ENCODE data around the gene CFAP54. TPM values are rescaled to one million over a fixed set of nuclear protein-coding genes. Genes with fewer than 3 reads are reported as not detected.

The CFAP54 gene
- total and polyA plus RNA-seq, 12 donors: 0.08 to 1.00 (median 0.33) TPM; not detected in 2

DNA sequence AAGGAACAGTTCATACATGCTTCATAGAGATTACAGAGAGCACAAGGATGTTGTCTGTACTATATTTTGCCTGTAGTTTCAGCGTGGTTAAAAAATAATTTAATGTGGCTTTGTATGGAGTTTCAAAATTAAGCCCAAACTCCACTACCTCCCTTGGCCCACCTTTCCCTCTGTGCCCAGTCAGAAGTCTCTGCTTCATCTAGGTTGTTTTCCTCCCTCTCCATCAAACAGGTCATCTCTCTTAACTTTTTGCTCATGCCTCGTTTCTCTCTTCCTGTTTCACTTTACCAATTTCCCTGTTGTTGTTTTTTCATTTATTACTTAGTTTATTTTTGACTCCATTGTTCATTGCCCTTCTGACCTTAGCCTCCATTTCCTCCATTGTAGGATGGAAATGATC lies 322.8 kb downstream of the CFAP54 start:
- Histone ChIP-seq H3K27ac (no peak overlapping the region), H3K4me3 (no peak overlapping the region), H3K36me3 (replicated peaks in 1 of 2) (no peaks in the 10 kb centered on the region), H3K27me3 (no peaks in the 10 kb centered on the region), H3K4me1 (replicated peaks in 1 of 2) (no peaks in the 10 kb centered on the region), H3K9me3 (replicated peaks in 1 of 3) (no peaks in the 10 kb centered on the region)
- DNase-seq: no peak
- 37 to 50% (median 42%) methylated on average over 2 of the region's 2 CpGs for WGBS, 4 donors
- TF ChIP-seq POLR2A (IDR thresholded peaks at IDR 0.05): no peak
- TF ChIP-seq, protein P1, sequence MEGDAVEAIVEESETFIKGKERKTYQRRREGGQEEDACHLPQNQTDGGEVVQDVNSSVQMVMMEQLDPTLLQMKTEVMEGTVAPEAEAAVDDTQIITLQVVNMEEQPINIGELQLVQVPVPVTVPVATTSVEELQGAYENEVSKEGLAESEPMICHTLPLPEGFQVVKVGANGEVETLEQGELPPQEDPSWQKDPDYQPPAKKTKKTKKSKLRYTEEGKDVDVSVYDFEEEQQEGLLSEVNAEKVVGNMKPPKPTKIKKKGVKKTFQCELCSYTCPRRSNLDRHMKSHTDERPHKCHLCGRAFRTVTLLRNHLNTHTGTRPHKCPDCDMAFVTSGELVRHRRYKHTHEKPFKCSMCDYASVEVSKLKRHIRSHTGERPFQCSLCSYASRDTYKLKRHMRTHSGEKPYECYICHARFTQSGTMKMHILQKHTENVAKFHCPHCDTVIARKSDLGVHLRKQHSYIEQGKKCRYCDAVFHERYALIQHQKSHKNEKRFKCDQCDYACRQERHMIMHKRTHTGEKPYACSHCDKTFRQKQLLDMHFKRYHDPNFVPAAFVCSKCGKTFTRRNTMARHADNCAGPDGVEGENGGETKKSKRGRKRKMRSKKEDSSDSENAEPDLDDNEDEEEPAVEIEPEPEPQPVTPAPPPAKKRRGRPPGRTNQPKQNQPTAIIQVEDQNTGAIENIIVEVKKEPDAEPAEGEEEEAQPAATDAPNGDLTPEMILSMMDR (IDR thresholded peaks at IDR 0.05): no peak
- intact Hi-C loops (cut with DNase I): no loop called here

- WGBS, 4 donors: 64 to 80% (median 70%) methylated on average over 2 of the region's 2 CpGs
- Histone ChIP-seq H3K4me1 (replicated peaks in 1 of 2) (no peaks in the 10 kb centered on the region), H3K27me3 (no peaks in the 10 kb centered on the region), H3K36me3 (replicated peaks in 1 of 2) (no peaks in the 10 kb centered on the region), H3K4me3 (no peak overlapping the region), H3K9me3 (replicated peaks in 1 of 3) (no peaks in the 10 kb centered on the region), H3K27ac (no peak overlapping the region)
- no peak for DNase-seq
- TF ChIP-seq, protein P1 (IDR thresholded peaks at IDR 0.05): no peak
- no peak for TF ChIP-seq POLR2A (IDR thresholded peaks at IDR 0.05)
- intact Hi-C loops (cut with DNase I): no loop called here
Measured at GRCh38 chr12:96814200-96814599, 324.8 kb downstream of the CFAP54 start.

- TF ChIP-seq POLR2A (IDR thresholded peaks at IDR 0.05): no peak
- TF ChIP-seq, protein P1 (IDR thresholded peaks at IDR 0.05): no peak
Measured at GRCh38 chr12:96821592-96821991, 332.2 kb downstream of the CFAP54 start.

GRCh38 chr12:96822641-96823040 lies 333.3 kb downstream of the CFAP54 start:
- TF ChIP-seq, protein P1 (IDR thresholded peaks at IDR 0.05): no peak
- no peak for TF ChIP-seq POLR2A (IDR thresholded peaks at IDR 0.05)
- no peaks in the 10 kb centered on the region for H3K9me3 ChIP-seq (replicated peaks in 1 of 3)
- intact Hi-C loops (cut with DNase I): no loop called here
- WGBS, 4 donors: 64 to 85% (median 75%) methylated on average over 1 of the region's 1 CpG
- H3K27me3 ChIP-seq: no peaks in the 10 kb centered on the region
- no peaks in the 10 kb centered on the region for H3K36me3 ChIP-seq (replicated peaks in 1 of 2)
- H3K4me3 ChIP-seq: no peak overlapping the region
- H3K27ac ChIP-seq: no peak overlapping the region
- no peak for DNase-seq
- no peaks in the 10 kb centered on the region for H3K4me1 ChIP-seq (replicated peaks in 1 of 2)

More at GRCh38 chr12:96821592-96821991, 332.2 kb downstream of the CFAP54 start:
- Histone ChIP-seq H3K27ac (no peak overlapping the region), H3K4me1 (replicated peaks in 1 of 2) (no peaks in the 10 kb centered on the region), H3K4me3 (no peak overlapping the region), H3K27me3 (no peaks in the 10 kb centered on the region), H3K36me3 (replicated peaks in 1 of 2) (no peaks in the 10 kb centered on the region), H3K9me3 (replicated peaks in 1 of 3) (no peaks in the 10 kb centered on the region)
- intact Hi-C loops (cut with DNase I): no loop called here
- WGBS, 4 donors: 56 to 73% (median 67%) methylated on average over 3 of the region's 3 CpGs
- DNase-seq: no peak
